GM18861 (cell line): ENCODE results near the gene DDO.
"Not testable (repeated sequence)": the region's sequence is repeated elsewhere in the genome, so short reads cannot be mapped to it uniquely, and the experiment has no call there.

ENCODE experiments used
- ATAC-seq: cut with Tn5 transposase; IDR thresholded peaks from one replicate; pipeline ENCODE4 v1.9.1; 2021; ENCODE audit not compliant: unreplicated experiment

The DDO gene

GRCh38 chr6:110369066-110369465, 46.3 kb downstream of the DDO start:
- ATAC-seq: no peak

- ATAC-seq: no peak
These were observed 47.1 kb downstream of the DDO start for GRCh38 chr6:110368284-110368683.

- ATAC-seq: no peak
These were observed 47.5 kb downstream of the DDO start for GRCh38 chr6:110367825-110368224.

- ATAC-seq: no peak
These were observed 48.4 kb downstream of the DDO start for GRCh38 chr6:110366975-110367374.

GRCh38 chr6:110366256-110366655, 49.1 kb downstream of the DDO start:
- no peak for ATAC-seq

GRCh38 chr6:110364364-110365105, 50.8 kb downstream of the DDO start:
- no peak for ATAC-seq

GRCh38 chr6:110363748-110364147, 51.6 kb downstream of the DDO start:
- no peak for ATAC-seq

- no peak for ATAC-seq
These were observed 54.7 kb downstream of the DDO start for GRCh38 chr6:110360676-110361075.

GRCh38 chr6:110359556-110359955, 55.8 kb downstream of the DDO start:
- ATAC-seq: no peak

GRCh38 chr6:110358553-110359160, 56.7 kb downstream of the DDO start:
- ATAC-seq: no peak

GRCh38 chr6:110357664-110358552, 57.5 kb downstream of the DDO start, which contains the start of gene METTL24:
Gene METTL24, minus strand, starts transcription at chr6:110358349. Its CDS starts 77 bp downstream, at chr6:110358272.
- ATAC-seq: no peak

- no peak for ATAC-seq
These were observed 58.1 kb downstream of the DDO start for GRCh38 chr6:110357298-110357663.

- no peak for ATAC-seq
These were observed 58.6 kb downstream of the DDO start for GRCh38 chr6:110356778-110357177.

- no peak for ATAC-seq
These were observed 59.6 kb downstream of the DDO start for GRCh38 chr6:110355727-110356126.

GRCh38 chr6:110355022-110355421, 60.4 kb downstream of the DDO start:
- no peak for ATAC-seq

- no peak for ATAC-seq
These were observed 61.2 kb downstream of the DDO start for GRCh38 chr6:110354153-110354552.

GRCh38 chr6:110353457-110354001, 61.8 kb downstream of the DDO start:
- ATAC-seq: no peak

- no peak for ATAC-seq
These were observed 62.7 kb downstream of the DDO start for GRCh38 chr6:110352563-110353262.

- no peak for ATAC-seq
These were observed 63.4 kb downstream of the DDO start for GRCh38 chr6:110351986-110352385.

GRCh38 chr6:110351546-110351945, 63.8 kb downstream of the DDO start:
- ATAC-seq: no peak

GRCh38 chr6:110350593-110350992, 64.8 kb downstream of the DDO start:
- not testable (repeated sequence) for ATAC-seq
